Erythroblast (primary cell): ENCODE results near the gene NSF.
"Not testable (repeated sequence)": the region's sequence is repeated elsewhere in the genome, so short reads cannot be mapped to it uniquely, and the experiment has no call there.

Experiments used
- DNase-seq, 2 experiments: peaks; one replicate each; lab custom pipeline; 2025; lab: John Stamatoyannopoulos, UW
- GATA1 ChIP-seq: IDR thresholded peaks from 2 replicates; pipeline ENCODE4 v1.6.1; 2011; ENCODE audit warnings: low read depth, mild to moderate bottlenecking, control low read depth, low read length, moderate library complexity
- POLR2A ChIP-seq: IDR thresholded peaks from 2 replicates; pipeline ENCODE4 v1.6.1; 2011; ENCODE audit warnings: mild to moderate bottlenecking, low read length

NSF gene

GRCh38 chr17:46764709-46765401, 174.4 kb downstream of the NSF start:
- TF ChIP-seq POLR2A = no peak
- DNase-seq = peak in 1 of 2 experiments; percentile 22

DNA sequence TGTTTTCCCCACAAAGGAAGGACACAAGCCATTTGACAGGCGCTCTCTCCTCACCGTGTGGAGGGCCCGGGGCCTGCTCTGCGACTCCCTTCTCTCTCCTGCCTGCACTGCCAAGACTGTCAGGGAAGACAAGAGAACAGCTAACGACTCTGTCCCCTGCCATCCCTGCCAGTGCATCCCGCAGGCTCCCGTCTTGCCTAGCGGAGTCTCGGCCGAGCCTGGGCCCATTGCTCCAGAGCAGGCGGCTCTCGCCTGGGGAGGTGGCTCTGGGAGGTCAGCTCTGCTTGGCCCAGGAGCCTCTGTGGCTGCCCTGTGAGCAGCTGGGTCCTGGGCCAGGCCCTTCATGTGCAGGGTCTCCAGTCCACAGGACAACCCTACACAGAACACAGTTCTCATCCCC, 175.0 kb downstream of the NSF start:
- DNase-seq = no peak
- TF ChIP-seq GATA1 (no peak), POLR2A (no peak)

GRCh38 chr17:46766493-46767491, 176.3 kb downstream of the NSF start:
- no peak for DNase-seq
- TF ChIP-seq POLR2A (no peak), GATA1 (no peak)

DNA sequence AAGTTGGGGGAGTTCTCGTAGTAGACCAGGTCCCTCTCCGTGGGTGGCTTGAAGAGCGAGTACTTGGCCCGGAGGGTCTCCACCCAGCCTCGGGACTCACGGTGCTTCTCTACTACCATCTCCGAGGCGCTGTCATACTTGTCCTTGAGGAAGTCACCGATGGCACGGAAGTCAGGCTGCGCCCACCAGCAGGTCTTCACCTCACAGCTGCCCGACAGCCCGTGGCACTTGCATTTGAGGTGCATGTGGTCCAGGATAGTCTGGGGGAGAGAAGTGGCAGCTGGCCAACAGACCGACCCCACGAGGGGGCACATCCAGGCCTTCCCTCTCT, 178.0 kb downstream of the NSF start:
- DNase-seq = no peak
- TF ChIP-seq GATA1 (no peak), POLR2A (no peak)

DNA sequence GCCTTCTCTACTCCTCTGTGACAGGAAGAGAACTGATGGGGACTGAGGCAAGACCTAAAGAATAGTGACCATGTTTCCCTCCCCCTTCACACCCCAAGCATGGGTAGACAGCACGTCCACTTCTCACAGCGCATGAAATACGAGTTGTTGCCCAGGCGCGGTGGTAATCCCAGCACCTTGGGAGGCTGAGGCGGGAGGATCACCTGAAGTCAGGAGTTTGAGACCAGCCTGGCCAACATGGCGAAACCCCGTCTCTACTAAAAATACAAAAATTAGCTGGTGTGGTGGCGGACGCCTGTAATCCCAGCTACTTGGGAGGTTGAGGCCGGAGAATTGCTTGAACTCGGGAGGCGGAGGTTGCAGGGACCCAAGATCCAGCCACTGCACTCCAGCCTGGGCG, 178.4 kb downstream of the NSF start:
- DNase-seq = not testable (repeated sequence)

GRCh38 chr17:46769531-46770438, 179.3 kb downstream of the NSF start:
- DNase-seq = peak; percentile 26 to 51
- no peak for TF ChIP-seq POLR2A
- TF ChIP-seq GATA1 = no peak

GRCh38 chr17:46770439-46770817, 180.0 kb downstream of the NSF start:
- TF ChIP-seq POLR2A (no peak), GATA1 (no peak)
- DNase-seq = no peak

DNA sequence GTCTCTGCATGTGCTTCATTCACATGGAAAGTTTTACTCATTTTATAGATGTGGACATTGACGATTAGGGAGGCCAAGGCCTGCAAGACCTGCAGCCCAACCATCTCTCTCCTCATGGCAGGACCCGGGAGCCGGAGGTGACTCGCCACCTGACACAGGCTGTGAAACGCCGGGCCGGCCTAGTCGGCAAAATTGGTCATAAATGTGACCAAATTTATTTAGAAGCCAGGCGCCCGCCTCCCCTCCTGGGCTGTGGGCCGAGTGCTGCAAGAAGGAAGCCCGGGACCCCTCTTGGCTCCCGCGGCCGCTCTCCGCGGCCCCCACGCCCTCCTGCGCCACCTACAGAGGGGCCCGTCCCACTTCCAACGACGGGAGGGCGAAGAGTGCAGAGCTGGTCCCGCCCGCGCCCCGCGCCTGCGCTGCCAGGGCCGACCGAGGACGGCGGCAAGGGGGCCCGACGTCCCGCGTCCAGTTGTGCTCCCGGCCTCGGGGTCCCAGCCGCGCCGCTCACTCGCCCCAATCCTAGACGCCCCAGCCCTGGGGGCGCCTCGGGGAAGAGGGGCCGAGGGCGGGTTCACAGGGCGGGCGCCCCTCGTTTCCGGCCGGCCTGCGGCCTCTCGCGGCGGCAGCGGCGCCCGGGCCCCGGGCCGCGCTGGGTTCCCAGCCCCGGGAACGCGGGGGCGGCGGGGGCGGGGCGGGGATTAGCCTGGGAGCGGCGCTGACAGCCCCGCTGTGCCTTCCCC, 180.5 kb downstream of the NSF start:
- TF ChIP-seq POLR2A (no peak), GATA1 (no peak)
- DNase-seq = peak; percentile 60 to 70

DNA sequence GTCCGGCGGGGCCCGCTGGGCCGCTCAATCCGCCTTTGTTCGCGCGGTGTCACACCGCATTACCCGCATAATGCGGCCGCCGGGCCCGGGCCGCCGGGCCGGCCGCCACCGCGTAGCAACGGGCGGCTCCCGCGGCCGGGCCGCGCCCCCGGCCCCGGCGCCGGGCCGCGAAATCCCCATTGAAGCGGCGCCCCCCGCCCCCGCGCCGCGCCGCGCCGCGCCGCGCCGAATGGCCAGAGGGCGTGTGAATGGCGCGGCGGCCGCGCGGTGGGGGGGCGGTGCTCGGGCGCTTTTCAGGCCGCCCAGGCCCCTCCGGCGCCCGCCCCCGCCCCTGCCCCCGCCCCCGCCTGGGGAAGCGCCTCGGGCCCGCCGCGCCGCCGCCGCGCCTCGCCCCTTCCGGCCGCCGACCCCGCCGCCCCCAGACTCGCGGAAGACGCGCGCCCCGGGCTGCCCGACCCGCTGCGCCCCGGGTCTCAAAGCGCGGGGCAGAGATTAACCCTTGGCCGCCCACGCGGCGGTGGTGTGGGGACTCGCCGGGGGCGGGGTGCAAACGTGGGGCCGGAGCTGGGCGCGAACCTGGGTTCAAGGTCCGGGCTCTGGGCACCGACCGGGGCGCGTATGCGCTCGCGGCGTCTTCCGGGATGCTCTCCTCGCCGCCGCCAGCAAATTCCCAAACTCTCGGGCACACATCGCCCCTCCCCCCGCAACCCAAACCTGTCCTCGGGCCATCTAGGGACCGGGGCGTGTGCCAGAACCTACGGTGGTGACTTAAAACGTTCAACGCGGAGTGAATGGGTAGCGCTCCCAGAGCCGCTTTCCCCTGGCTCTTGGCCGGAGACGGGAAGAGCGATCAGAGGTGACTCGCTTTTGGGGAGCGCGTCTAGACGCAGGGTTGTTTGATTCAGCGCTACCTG, 181.3 kb downstream of the NSF start:
- TF ChIP-seq GATA1 (no peak), POLR2A (no peak)
- peak; percentile 59 to 64 for DNase-seq

DNA sequence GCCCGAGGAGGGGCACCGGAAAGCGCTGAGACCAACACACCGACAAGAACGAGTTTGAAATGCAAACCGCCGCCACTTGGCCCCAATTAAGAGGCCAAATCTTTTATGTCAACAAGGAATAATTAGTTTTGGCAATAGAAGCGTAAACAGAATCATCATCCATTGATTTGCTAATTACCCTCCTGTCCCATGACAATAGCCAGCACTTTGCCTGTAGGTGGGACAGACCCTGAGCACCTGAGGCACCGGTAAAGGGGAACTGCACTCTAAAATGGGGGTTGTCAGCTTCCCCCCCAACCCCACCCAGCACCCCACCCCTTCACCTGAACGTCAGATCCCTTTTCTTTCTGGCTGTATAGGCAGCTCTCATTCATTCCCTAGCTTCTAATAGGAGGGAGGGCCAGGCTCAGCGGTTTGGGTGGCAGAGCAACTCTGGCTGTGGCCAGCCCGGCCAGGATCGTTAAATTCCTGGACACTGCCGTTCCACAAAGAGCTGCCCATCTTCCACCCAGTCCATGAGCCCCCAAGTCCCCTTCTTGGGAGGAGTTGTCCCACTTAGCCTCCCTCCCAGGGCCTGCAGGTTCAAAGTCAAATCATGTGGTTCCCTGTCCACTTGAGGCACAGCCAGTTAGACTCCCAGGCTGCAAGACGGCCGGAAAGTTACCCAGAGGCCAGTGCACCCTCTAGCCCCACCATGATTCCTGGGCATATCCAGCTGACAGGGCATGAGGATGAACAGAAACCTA, 182.2 kb downstream of the NSF start:
- TF ChIP-seq GATA1 (no peak), POLR2A (no peak)
- DNase-seq = no peak

DNA sequence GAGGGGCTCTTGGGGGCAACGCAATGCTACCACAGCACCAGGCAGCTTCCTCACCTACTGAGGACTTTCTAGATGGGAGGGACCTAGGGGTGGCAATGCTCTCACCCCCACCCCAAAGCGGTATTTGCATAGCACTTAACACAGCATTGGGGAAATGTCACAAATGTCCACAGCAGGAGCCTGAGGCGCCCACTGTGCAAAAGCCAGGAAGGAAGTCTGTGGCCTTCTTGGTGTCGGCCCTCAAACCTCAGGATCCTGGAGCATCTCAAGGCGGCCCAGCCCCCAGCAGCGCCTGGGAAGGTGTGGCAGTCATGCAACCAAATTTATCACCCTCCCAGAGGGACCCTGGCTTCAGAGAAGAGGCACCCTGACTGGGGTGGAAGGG, 182.7 kb downstream of the NSF start:
- TF ChIP-seq POLR2A (no peak), GATA1 (no peak)

DNA sequence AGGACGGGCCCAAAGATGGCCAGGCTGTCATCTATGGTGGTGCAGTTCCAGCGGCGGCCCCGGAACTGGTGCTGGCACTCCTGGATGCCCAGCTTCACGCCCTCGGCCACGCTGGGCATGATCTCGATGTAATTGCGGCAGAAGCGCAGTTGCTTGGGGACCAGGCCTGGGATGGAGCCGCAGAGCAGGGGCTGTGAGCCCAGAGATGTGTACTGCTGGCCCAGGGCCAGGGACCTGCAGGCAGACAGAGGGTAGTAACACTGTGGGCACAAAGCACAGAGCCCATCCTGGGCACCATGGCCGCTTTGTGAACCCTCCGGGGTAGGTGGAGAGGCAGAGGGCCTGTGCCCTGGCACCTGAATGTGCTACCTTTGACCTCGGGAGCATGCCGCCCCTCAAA, 183.2 kb downstream of the NSF start:
- no peak for TF ChIP-seq POLR2A
- DNase-seq = no peak

More for the DNA sequence above, 182.7 kb downstream of the NSF start:
- no peak for DNase-seq
